Smooth muscle cell (in vitro differentiated cells): ENCODE results near the gene FGF12. TPM values are rescaled to one million over a fixed set of nuclear protein-coding genes. Genes with fewer than 3 reads are reported as not detected.

ENCODE experiments used
- DNase-seq: peaks from one replicate; lab custom pipeline; 2025; ENCODE audit not compliant: unreplicated experiment; lab: John Stamatoyannopoulos, UW
- H2AFZ ChIP-seq: fragments of 200-600 bp; sonication (generic); 2 replicates; pipeline ENCODE4 v1.6.0; 2016; ENCODE audit warnings: antibody characterized with exemption, low read depth, mild to moderate bottlenecking
- H3F3A ChIP-seq: fragments of 200-600 bp; sonication (generic); 2 replicates; pipeline ENCODE4 v1.6.0; 2017; ENCODE audit warnings: antibody characterized with exemption, low read depth
- H3K27ac ChIP-seq: fragments of 200-600 bp; sonication (generic); 2 replicates; pipeline ENCODE4 v1.5.1; 2016; ENCODE audit warnings: low read depth, mild to moderate bottlenecking
- H3K27me3 ChIP-seq: fragments of 200-600 bp; sonication (generic); 2 replicates; pipeline ENCODE4 v1.6.1; 2016; ENCODE audit warnings: low read depth, mild to moderate bottlenecking
- H3K36me3 ChIP-seq: fragments of 200-600 bp; sonication (generic); 2 replicates; pipeline ENCODE4 v1.5.1; 2016; ENCODE audit warnings: low read depth
- H3K4me1 ChIP-seq: fragments of 200-600 bp; sonication (generic); 2 replicates; pipeline ENCODE4 v1.5.1; 2016; ENCODE audit warnings: low read depth
- H3K4me2 ChIP-seq: fragments of 200-600 bp; sonication (generic); 2 replicates; pipeline ENCODE4 v1.6.0; 2016; ENCODE audit warnings: mild to moderate bottlenecking
- H3K4me3 ChIP-seq: fragments of 200-600 bp; sonication (generic); 2 replicates; pipeline ENCODE4 v1.5.1; 2016; ENCODE audit warnings: mild to moderate bottlenecking
- H3K79me2 ChIP-seq: fragments of 200-600 bp; sonication (generic); 2 replicates; pipeline ENCODE4 v1.6.0; 2016; ENCODE audit warnings: low read depth, mild to moderate bottlenecking
- H3K9ac ChIP-seq: fragments of 200-600 bp; sonication (generic); 2 replicates; pipeline ENCODE4 v1.6.0; 2016; ENCODE audit warnings: low read depth
- H3K9me3 ChIP-seq: fragments of 200-600 bp; sonication (generic); replicated peaks from 2 replicates; pipeline ENCODE4 v1.5.1; 2016; ENCODE audit warnings: low read depth
- H4K20me1 ChIP-seq: fragments of 200-600 bp; sonication (generic); 2 replicates; pipeline ENCODE4 v1.6.0; 2016; ENCODE audit warnings: low read depth
- CTCF ChIP-seq: fragments of 200-600 bp; sonication (generic); IDR thresholded peaks from 2 replicates; pipeline ENCODE4 v1.5.1; 2017; ENCODE audit warnings: borderline replicate concordance, mild to moderate bottlenecking, antibody characterized with exemption; ENCODE audit not compliant: insufficient read depth, poor library complexity, severe bottlenecking
- WGBS: methylation state at CpG from one replicate; pipeline ENCODE4 v1.1.7; 2016; ENCODE audit warnings: low lambda C conversion rate; 5-methylcytosine and 5-hydroxymethylcytosine counted together
- polyA plus RNA-seq: library from polyadenylated mRNA; unstranded; fragments of >200 nt; fragmentation: Nextera tagmentation; extraction: Ambion mirVana; gene quantifications from 2 replicates; pipeline ENCODE4 v1.2.1, GENCODE V29; 2016
- total RNA-seq: library from RNA; depleted of rRNA; stranded (reverse); fragments of >200 nt; gene quantifications from 2 replicates; pipeline ENCODE4 v1.2.3, GENCODE V29; 2014

FGF12 gene
- total and polyA plus RNA-seq, 2 experiments from 2014 or later = 0.47 to 1.0 TPM

- Histone ChIP-seq H3K4me2 (no peak overlapping the region), H3K36me3 (no peaks in the 10 kb centered on the region), H3K4me3 (no peak overlapping the region), H3K9me3 (no peaks in the 10 kb centered on the region), H3K27ac (no peak overlapping the region), H2AFZ (no peak overlapping the region), H3K9ac (no peak overlapping the region), H4K20me1 (no peaks in the 10 kb centered on the region), H3K27me3 (no peaks in the 10 kb centered on the region), H3K79me2 (no peaks in the 10 kb centered on the region), H3K4me1 (no peaks in the 10 kb centered on the region), H3F3A (no peaks in the 10 kb centered on the region)
- DNase-seq = no peak
- no peak for TF ChIP-seq CTCF
- WGBS = 36% methylated on average over 7 of the region's 7 CpGs
These were observed 451.5 kb downstream of the FGF12 start for GRCh38 chr3:192275741-192276355.

GRCh38 chr3:192273697-192274010 lies 453.7 kb downstream of the FGF12 start:
- H3F3A ChIP-seq = no peaks in the 10 kb centered on the region
- H3K9me3 ChIP-seq = no peaks in the 10 kb centered on the region
- no peak for TF ChIP-seq CTCF
- no peaks in the 10 kb centered on the region for H3K4me1 ChIP-seq
- WGBS = 67% methylated on average over 3 of the region's 3 CpGs
- H4K20me1 ChIP-seq = no peaks in the 10 kb centered on the region
- H3K36me3 ChIP-seq = no peaks in the 10 kb centered on the region
- no peaks in the 10 kb centered on the region for H3K27me3 ChIP-seq
- no peak overlapping the region for H3K9ac ChIP-seq
- no peak overlapping the region for H2AFZ ChIP-seq
- DNase-seq = no peak
- no peaks in the 10 kb centered on the region for H3K79me2 ChIP-seq
- no peak overlapping the region for H3K27ac ChIP-seq
- H3K4me2 ChIP-seq = no peak overlapping the region
- no peak overlapping the region for H3K4me3 ChIP-seq

- Histone ChIP-seq H3K27me3 (no peaks in the 10 kb centered on the region), H3K4me2 (no peak overlapping the region), H3K79me2 (no peaks in the 10 kb centered on the region), H3K9ac (no peak overlapping the region), H3K4me3 (no peak overlapping the region), H3K9me3 (no peaks in the 10 kb centered on the region), H3K36me3 (no peaks in the 10 kb centered on the region), H4K20me1 (no peaks in the 10 kb centered on the region), H3K27ac (no peak overlapping the region), H3F3A (no peaks in the 10 kb centered on the region), H2AFZ (no peak overlapping the region), H3K4me1 (no peaks in the 10 kb centered on the region)
- no peak for DNase-seq
- no peak for TF ChIP-seq CTCF
- WGBS = 88% methylated on average over 3 of the region's 3 CpGs
These were observed 454.2 kb downstream of the FGF12 start for GRCh38 chr3:192273001-192273696.

- no peaks in the 10 kb centered on the region for H3K79me2 ChIP-seq
- no peak overlapping the region for H3K4me2 ChIP-seq
- no peaks in the 10 kb centered on the region for H3F3A ChIP-seq
- TF ChIP-seq CTCF = no peak
- no peaks in the 10 kb centered on the region for H3K27me3 ChIP-seq
- H3K4me1 ChIP-seq = no peaks in the 10 kb centered on the region
- H3K9ac ChIP-seq = no peak overlapping the region
- H3K27ac ChIP-seq = no peak overlapping the region
- WGBS = 86% methylated on average over 4 of the region's 4 CpGs
- no peaks in the 10 kb centered on the region for H3K36me3 ChIP-seq
- no peak overlapping the region for H3K4me3 ChIP-seq
- DNase-seq = no peak
- no peaks in the 10 kb centered on the region for H3K9me3 ChIP-seq
- no peak overlapping the region for H2AFZ ChIP-seq
- H4K20me1 ChIP-seq = no peaks in the 10 kb centered on the region
These were observed 465.3 kb downstream of the FGF12 start for GRCh38 chr3:192262001-192262400.
